Caco-2 (cell line): Measurements from ENCODE around the gene GAN. TPM values are rescaled to one million over a fixed set of nuclear protein-coding genes. Genes with fewer than 3 reads are reported as not detected.
A peak's percentile ranks its signal among the peaks of the same experiment; 100 is the strongest.

Source experiments
- BruUV-seq: library from RNA; stranded (reverse); fragments of 400-500 nt; replicated peaks from 2 replicates; lab custom pipeline; 2021; lab: Mats Ljungman, UMichigan
- CTCF ChIA-PET: fragments of 300-600 bp; sonication (Branson Sonifier 250); formaldehyde crosslinking; loops from one replicate; lab custom pipeline; 2022; ENCODE audit warnings: antibody characterized with exemption; lab: Charles Lee
- POLR2A ChIA-PET: fragments of 300-600 bp; sonication (Branson Sonifier 250); formaldehyde crosslinking; loops from one replicate; lab custom pipeline; 2022; ENCODE audit warnings: antibody characterized with exemption; lab: Charles Lee
- DNase-seq, 2 experiments: peaks; one replicate each; pipeline versions ENCODE4 v3.0.0 to v3.0.0-alpha.2; 2020 to 2022
- H3K27me3 ChIP-seq: replicated peaks from 2 replicates; pipeline ENCODE4 v1.6.0; 2011; ENCODE audit warnings: low read length; ENCODE audit not compliant: control insufficient read depth, insufficient read depth
- H3K36me3 ChIP-seq: 2 replicates; pipeline ENCODE4 v1.5.1; 2011; ENCODE audit warnings: low read length; ENCODE audit not compliant: control insufficient read depth, insufficient read depth
- H3K4me1 ChIP-seq: fragments of 250-450 bp; sonication (Bioruptor Pico); 2 replicates; pipeline ENCODE4 v1.5.1; 2020; ENCODE audit warnings: mild to moderate bottlenecking
- H3K4me3 ChIP-seq: 2 replicates; pipeline ENCODE4 v1.5.1; 2011; ENCODE audit warnings: low read depth, mild to moderate bottlenecking, control low read depth, low read length
- H3K9me3 ChIP-seq: fragments of 250-450 bp; sonication (Bioruptor Pico); 2 replicates; pipeline ENCODE4 v1.5.1; 2020; ENCODE audit warnings: mild to moderate bottlenecking, moderate library complexity
- H3K27ac Mint-ChIP-seq: one replicate; pipeline ENCODE4 v1.8.0; 2022; ENCODE audit warnings: mixed read lengths; ENCODE audit not compliant: unreplicated experiment
- H3K27me3 Mint-ChIP-seq: one replicate; pipeline ENCODE4 v1.8.0; 2022; ENCODE audit warnings: mixed read lengths; ENCODE audit not compliant: insufficient read depth, unreplicated experiment
- H3K36me3 Mint-ChIP-seq: one replicate; pipeline ENCODE4 v1.8.0; 2022; ENCODE audit warnings: mild to moderate bottlenecking, mixed read lengths; ENCODE audit not compliant: insufficient read depth, unreplicated experiment
- H3K4me1 Mint-ChIP-seq: one replicate; pipeline ENCODE4 v1.8.0; 2022; ENCODE audit warnings: low read depth, mixed read lengths; ENCODE audit not compliant: unreplicated experiment
- H3K4me3 Mint-ChIP-seq: one replicate; pipeline ENCODE4 v1.8.0; 2022; ENCODE audit warnings: mild to moderate bottlenecking, moderate library complexity, mixed read lengths; ENCODE audit not compliant: unreplicated experiment
- H3K9me3 Mint-ChIP-seq: one replicate; pipeline ENCODE4 v1.8.0; 2022; ENCODE audit warnings: mixed read lengths; ENCODE audit not compliant: unreplicated experiment
- intact Hi-C: fragments of 100-400 bp; cut with micrococcal nuclease; formaldehyde crosslinking; loops from one replicate; pipeline ENCODE4 v1.10.0; 2022; ENCODE audit not compliant: unreplicated experiment
- total RNA-seq: library from RNA; stranded (reverse); gene quantifications from 2 replicates; pipeline ENCODE4 v1.2.3, GENCODE V29; 2022
- TF ChIP-seq, protein P1 (sequence below), 2 experiments: fragments of 200-600 bp in 1 of 2; IDR thresholded peaks; 1 replicate in 1 of 2; 2 replicates in 1 of 2; pipeline versions ENCODE4 v1.5.1 to v1.8.0; 2011 to 2022; ENCODE audit warnings: antibody characterized with exemption in 1 of 2, control low read depth in 1 of 2, inconsistent platforms in 1 of 2, low read depth in 1 of 2, low read length in 1 of 2, mild to moderate bottlenecking in 1 of 2, moderate library complexity in 1 of 2; ENCODE audit not compliant: insufficient read depth in 1 of 2, severe bottlenecking in 1 of 2, unreplicated experiment in 1 of 2

GAN gene
- total RNA-seq, 1 experiment from 2014 or later: 29.3 TPM

DNA sequence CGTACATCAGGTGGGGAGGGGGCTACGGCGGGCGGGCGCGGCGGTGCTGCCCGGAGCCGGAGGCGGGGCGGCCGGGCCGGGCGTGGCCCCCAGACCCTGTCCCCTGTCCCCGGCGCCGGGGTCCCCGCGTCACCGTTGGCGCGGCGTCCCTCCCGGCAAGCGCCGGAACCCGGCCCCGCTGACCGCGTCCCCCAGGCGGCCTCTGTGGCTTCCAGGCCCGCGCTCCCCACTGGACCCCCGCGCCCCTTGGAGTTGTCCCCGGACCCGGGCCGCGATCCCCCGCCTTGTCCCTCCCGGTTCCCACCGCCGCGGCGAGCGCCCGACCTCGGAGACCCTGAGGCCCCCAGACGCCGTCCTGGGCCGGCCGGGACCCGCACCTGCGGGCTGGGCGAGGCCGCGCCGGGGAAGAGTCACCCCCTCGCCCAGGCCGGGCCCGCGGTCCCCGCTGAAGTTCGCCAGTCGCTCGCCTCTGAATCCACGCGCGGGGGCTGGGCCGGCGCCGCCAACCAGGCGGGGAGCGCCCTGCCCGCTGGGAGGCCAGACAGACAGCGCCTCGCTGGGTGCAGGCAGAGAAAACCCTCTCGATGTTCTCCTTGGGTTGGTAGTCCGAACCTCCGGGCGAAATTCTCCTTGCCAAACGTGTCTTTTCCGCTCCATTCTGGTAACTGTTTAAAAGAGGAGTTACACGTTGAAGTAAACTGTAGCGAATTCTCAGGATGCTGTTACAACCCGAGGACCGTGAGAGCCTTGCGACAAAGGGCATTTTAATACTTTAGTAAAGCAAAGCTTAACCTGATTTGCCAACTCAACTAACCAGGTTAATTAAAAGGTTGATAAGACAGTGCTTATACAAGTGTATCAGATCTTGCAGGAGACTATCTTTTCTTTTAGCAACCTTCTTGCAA, 761 bp downstream of the GAN start:
- POLR2A ChIA-PET: interaction anchor here (2.2 kb wide), 1 partner anchor 42 kb away, joined by 12 read pairs; no protein-coding TSS in a partner anchor
- H3K4me1 Mint-ChIP-seq: peaks cover 27% of the 10 kb centered on the region
- intact Hi-C loops: loop anchor here (2.0 to 10.0 kb wide), 2 partner anchors 77 to 221 kb away; partner anchors contain the start of genes BCO1 and GCSH

DNA sequence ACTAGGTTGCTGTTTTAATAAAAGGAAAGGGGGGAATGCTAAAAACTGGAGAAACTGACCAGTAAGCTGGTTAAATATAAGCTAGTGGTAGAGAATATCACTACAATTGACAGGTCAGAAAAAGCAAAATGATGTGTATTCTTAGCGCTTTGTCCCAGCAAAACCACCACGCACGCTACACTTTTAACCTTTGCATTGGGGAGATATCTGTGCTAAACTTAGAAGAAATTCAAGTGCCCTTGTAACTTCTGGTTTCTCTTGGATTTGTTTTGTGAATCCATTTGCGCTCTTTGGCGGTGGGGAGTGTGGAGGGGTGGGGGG, 1.4 kb downstream of the GAN start:
- no peak for DNase-seq
- Mint-ChIP-seq H3K4me3 (peak overlapping the region; percentile 87), H3K9me3 (no peaks in the 10 kb centered on the region), H3K36me3 (peaks cover 5% of the 10 kb centered on the region), H3K27ac (no peak overlapping the region), H3K27me3 (no peaks in the 10 kb centered on the region), H3K4me1 (peaks cover 33% of the 10 kb centered on the region)
- no peaks in the 10 kb centered on the region for H3K36me3 ChIP-seq
- BruUV-seq: no TSS peak
- ChIA-PET POLR2A (interaction anchor here (0.5 kb wide), 1 partner anchor 239 kb away, joined by 3 read pairs; the partner anchor contains the start of gene C16orf46), CTCF (interaction anchor here (0.6 kb wide), 1 partner anchor 130 kb away, joined by 3 read pairs; no protein-coding TSS in a partner anchor)
- no peaks in the 10 kb centered on the region for H3K9me3 ChIP-seq
- intact Hi-C loops: loop anchor here (10.0 kb wide), 1 partner anchor 221 kb away; the partner anchor contains the start of gene GCSH
- TF ChIP-seq, protein P1, sequence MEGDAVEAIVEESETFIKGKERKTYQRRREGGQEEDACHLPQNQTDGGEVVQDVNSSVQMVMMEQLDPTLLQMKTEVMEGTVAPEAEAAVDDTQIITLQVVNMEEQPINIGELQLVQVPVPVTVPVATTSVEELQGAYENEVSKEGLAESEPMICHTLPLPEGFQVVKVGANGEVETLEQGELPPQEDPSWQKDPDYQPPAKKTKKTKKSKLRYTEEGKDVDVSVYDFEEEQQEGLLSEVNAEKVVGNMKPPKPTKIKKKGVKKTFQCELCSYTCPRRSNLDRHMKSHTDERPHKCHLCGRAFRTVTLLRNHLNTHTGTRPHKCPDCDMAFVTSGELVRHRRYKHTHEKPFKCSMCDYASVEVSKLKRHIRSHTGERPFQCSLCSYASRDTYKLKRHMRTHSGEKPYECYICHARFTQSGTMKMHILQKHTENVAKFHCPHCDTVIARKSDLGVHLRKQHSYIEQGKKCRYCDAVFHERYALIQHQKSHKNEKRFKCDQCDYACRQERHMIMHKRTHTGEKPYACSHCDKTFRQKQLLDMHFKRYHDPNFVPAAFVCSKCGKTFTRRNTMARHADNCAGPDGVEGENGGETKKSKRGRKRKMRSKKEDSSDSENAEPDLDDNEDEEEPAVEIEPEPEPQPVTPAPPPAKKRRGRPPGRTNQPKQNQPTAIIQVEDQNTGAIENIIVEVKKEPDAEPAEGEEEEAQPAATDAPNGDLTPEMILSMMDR (IDR thresholded peaks at IDR 0.05; ENCODE audit: insufficient read depth in 1 of 2, low read depth in 1 of 2, low read length in 1 of 2, severe bottlenecking in 1 of 2, unreplicated experiment in 1 of 2): no peak
- H3K4me3 ChIP-seq: peak overlapping the region; percentile 76
- peaks cover 14% of the 10 kb centered on the region for H3K4me1 ChIP-seq
- no peaks in the 10 kb centered on the region for H3K27me3 ChIP-seq

More for the DNA sequence above, 761 bp downstream of the GAN start:
- H3K36me3 ChIP-seq: no peaks in the 10 kb centered on the region
- DNase-seq: peak; percentile 51 to 65
- Mint-ChIP-seq H3K4me3 (peak overlapping the region; percentile 87), H3K27ac (peak overlapping the region; percentile 86), H3K27me3 (no peaks in the 10 kb centered on the region), H3K9me3 (no peaks in the 10 kb centered on the region), H3K36me3 (peaks cover 5% of the 10 kb centered on the region)
- H3K9me3 ChIP-seq: no peaks in the 10 kb centered on the region
- TF ChIP-seq, protein P1 (IDR thresholded peaks at IDR 0.05; ENCODE audit: insufficient read depth in 1 of 2, low read depth in 1 of 2, low read length in 1 of 2, severe bottlenecking in 1 of 2, unreplicated experiment in 1 of 2): no peak
- no peaks in the 10 kb centered on the region for H3K27me3 ChIP-seq
- peaks cover 14% of the 10 kb centered on the region for H3K4me1 ChIP-seq
- CTCF ChIA-PET: interaction anchor here (0.6 to 1.0 kb wide), 4 partner anchors 54 to 280 kb away, joined by 3 to 4 read pairs (median 4); partner anchors contain the start of gene ATMIN
- BruUV-seq: TSS peak; percentile 34
- H3K4me3 ChIP-seq: peak overlapping the region; percentile 76

DNA sequence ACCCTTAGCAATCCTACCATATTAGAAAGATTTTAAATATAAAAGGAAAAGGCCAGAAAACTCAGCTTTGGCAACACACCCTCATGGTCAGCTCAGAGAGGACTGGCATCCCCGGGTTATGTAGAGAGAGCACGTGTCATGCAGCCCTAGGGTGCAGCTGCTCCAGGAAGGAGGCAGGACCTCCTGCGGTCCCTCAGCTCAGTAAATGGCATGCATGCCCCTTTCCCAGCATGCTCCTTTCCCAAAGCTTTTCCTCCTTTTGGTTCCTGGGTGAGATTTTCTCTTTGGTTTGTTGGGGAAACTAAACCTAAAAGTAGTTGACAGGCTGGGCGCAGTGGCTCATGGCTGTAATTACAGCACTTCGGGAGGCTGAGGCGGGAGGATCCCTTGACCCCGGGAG, 3.9 kb downstream of the GAN start:
- H3K4me1 Mint-ChIP-seq: peaks cover 25% of the 10 kb centered on the region
- CTCF ChIA-PET: no interaction called here
- TF ChIP-seq, protein P1 (IDR thresholded peaks at IDR 0.05; ENCODE audit: insufficient read depth in 1 of 2, low read depth in 1 of 2, low read length in 1 of 2, severe bottlenecking in 1 of 2, unreplicated experiment in 1 of 2): no peak
- Histone ChIP-seq H3K27me3 (no peaks in the 10 kb centered on the region), H3K36me3 (no peaks in the 10 kb centered on the region), H3K9me3 (no peaks in the 10 kb centered on the region), H3K4me1 (peaks cover 10% of the 10 kb centered on the region; the same call in 1 of the 2 replicates), H3K4me3 (no peak overlapping the region)
- no peak overlapping the region for H3K4me3 Mint-ChIP-seq
- intact Hi-C loops: loop anchor here (10.0 kb wide), 1 partner anchor 224 kb away; the partner anchor contains the start of gene GCSH
- H3K27ac Mint-ChIP-seq: no peak overlapping the region
- peaks cover 5% of the 10 kb centered on the region for H3K36me3 Mint-ChIP-seq
- H3K27me3 Mint-ChIP-seq: no peaks in the 10 kb centered on the region
- H3K9me3 Mint-ChIP-seq: no peaks in the 10 kb centered on the region
- no peak for DNase-seq
- BruUV-seq: no TSS peak
- POLR2A ChIA-PET: no interaction called here
